Measurements from ENCODE around the gene FTO.

Gene FTO

DNA sequence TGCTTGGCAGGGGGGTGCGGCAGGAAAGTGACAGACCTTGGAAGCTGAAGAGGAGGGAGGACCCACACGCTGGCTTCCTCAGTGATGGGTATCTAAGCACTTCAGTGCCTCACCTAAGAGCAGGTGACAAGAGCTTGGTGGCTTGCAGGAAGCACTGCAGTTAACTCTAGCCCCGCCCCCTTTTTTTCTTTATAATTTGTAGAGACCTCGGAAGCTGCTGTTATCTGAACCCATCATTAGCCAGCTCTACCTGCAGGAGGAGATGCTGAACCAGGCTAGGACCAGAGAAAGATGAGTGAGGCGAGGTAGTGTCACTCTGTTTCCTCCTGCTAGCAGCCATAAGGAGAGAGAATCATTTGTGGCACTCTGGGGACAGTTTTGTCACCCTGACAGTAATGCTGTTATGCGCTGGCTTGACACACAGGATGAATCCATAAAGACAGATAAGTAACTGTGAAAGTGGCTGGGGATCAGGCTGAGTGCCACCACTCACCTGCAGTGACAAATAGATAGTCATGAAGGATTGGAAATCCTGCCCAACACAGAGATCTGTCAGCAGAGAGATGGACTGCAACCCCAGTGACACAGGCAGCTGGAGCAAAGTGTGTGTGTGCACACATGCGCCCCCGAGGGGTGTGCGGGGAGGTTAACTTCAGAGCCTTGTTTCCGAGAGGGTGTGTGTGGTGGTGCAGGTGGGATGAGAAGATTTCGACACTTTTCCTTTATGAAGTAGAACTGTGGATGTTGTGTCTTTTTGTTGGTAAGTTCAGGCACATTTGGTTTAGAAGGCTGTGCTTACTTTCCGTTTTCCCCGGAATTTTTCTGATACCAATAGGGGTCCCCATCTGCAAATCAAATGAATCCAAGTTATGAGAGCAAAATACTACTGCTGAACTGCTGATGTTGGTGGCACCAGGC, 358.7 kb downstream of the FTO start:
- no peak for DNase-seq

DNA sequence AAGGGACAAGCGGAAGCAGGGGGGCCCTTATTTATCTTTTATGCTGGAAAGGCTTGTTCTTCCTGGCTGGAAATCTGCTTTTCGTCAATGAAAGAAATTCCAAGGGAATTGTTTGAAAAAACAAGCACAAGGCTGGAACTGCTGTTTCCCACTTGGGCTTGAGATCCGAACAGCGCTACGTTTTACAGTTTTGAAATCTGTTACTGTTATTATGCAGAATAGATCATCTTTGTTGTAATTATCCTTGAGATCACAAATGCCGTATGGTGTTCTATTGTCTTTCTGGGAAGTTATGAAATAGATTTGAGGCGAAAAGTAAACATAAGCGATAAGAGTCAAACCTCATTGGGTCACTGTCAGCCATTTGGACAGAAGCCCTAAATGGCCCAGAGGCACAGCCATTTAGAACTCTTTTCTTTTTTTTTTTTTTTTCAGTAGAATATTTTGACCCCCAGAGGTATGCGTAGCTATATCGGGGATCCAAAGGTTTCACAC, 359.4 kb downstream of the FTO start:
- DNase-seq: no peak

DNA sequence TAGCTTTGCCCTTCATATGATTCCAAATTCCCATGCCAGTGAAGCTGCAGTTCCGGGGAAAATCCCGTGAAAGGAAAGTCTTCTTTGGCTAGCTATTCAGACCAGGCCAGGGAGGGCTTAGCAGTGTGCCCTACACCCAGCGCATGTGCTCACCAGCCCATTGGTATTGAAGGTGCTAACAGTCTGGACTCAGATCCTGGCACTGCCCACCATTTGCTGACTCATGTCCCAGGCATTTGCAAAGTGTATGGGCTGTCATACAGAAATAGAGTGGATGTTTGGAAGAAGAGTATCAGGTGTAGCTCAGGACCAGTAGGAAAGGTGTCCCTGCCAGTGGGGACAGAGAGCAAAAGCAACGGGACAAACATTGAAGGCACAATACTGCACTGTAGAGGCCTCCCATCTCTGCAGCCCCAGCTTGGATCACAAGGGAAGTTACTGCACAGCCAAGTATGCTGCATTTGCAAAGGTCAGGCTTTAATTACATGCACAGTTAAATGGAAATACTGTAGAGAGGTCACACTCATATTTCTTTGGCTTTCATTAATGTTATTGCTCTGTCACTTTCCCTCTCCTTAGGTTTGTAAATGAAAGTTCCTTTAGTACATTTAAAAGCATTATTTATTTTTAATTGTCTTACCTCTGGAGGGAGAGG, 362.6 kb downstream of the FTO start:
- no peak for DNase-seq

DNA sequence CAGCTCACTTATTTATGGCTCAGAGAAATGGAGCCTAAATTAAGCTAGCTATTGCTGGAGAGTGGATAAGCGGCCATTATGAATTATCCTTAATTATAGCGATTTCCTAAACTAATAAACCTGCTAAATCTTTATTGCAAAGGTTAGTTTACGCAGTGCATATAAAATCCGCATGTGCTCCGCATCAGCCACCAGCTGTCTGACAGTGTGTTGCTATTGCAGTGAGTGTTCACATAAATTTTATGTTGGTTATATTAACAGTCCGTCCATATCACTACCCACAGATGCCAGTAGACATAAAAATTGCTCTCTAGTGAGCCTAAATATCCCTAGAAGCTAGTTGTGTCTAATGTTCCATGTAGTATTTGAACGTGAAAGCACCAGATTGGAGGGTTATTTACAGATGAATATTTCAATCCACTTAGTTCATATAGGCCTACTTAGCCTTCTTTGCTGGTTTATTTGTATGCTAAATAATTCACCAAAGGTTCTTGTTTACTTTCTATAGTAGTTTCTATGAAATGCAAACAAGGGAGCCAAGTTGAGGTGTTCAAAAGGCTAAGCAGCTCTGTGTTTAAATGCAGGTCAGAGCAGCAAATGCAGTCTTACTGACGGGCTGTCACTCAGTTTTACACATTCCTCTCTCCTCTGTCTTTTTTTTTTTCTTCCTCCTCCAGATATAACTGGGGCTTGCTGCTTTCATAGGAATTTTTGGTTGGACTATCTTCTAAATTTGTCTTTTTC, 363.5 kb downstream of the FTO start:
- no peak for DNase-seq

DNA sequence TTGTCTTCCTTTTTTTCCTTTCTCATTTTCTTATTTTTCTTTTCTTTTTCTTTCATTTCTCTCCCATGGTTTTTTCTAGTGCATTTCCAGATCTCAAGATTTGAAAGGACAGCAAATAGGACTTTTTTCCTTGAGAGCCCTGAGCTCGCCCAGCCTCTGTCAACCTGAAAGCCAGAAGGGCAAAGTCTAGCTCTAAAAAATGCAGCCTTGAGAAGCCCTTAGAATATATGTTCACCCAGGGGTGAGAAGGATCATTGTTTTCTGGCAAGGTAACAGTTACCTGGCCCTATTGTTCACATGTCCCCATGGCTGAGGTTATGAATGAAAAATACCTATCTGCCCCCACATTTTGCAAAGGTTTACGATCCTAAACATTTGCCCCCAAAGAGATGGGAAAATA, 364.3 kb downstream of the FTO start:
- no peak for DNase-seq

DNA sequence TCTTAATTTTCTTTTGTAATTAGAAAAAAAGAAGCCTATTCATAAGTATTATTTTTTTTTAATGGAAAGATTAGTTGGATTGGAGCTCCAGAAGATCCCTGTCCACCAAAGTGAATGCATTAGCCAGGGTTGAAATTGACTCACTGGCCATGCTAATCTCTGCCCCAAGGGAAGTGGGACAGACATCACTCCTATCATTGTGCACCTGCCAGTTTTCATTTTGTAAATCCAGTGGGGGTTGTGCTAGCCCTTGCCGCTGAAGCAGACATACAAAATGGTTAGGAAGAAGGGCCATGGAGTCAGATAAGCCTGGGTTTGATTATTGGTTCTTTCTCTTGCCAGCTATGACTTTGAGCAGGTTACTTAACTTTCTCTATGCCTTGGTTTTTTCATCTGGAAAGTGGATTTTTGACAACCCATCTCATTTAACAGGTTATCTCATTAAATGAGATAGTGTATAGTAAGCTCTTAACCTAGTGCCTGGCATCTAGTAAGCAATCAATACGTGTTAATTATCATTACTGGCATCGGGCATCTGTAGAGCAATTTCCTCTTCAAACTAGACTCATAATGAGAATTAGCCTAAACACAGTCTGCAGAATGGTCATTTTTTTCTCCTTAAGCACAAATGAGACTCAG, 365.8 kb downstream of the FTO start:
- no peak for DNase-seq

DNA sequence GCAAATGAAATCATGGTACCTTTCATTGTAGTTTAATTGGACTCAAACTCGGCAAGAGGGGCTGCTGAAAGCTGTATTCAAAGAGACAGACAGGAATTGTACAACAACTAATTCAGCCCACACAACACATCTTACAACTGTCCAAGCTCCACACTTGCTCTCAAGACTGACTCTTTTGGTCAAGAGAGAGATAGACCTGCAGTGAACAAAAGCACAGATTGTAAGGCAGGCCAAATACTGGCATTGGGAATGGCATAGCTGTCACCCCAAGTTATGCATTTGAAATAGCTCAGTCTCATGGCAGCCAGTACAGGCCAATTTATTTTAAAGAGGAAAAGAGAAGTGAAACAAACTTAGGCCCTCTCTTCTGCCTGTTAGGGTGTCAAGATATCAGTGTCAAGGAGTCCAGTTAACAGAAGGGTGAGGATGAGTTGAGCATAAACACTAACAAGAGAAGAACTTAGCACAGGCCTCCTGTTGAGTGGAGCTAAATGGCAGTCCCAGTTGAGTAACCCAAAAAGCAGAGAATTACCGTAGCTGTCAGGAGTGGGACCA, 366.9 kb downstream of the FTO start:
- no peak for DNase-seq

DNA sequence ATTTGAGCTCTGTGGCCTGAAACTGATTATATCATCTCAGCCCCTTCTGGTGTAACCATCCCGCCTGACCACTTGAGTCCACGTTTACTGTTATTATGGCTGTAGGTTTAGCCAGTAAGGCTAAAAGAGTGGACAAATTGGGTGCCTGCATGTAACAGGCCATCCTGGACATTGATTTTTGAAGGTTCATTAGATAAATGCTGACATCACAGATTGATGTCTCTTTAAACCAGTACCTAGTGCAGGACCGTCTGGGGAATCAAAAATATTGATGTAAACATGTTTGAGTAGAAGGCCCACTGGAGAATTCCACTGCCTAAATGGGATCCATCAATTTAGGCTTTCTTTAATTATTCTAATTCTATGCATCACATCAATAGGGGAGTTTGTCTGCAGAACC, 367.6 kb downstream of the FTO start:
- no peak for DNase-seq

DNA sequence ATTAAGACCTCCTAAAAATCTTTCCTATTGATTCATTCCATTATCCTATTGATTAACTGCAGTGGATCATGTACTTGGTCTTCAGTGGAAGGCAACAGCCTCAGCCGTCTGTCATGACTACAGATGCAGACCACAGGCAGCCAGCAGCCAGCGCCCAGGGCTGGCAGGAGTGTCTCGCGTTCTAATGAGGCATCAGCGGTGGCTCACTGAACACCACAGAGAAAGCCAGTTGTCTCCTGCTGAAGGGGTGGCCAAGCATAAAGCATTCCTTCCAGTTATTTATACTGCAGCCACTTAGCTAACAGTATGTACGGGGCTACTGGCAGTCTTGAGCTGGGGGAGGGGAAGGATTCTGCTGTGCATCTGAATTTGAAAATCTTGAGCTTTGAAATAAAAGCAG, 368.3 kb downstream of the FTO start:
- DNase-seq: peak; percentile 3

DNA sequence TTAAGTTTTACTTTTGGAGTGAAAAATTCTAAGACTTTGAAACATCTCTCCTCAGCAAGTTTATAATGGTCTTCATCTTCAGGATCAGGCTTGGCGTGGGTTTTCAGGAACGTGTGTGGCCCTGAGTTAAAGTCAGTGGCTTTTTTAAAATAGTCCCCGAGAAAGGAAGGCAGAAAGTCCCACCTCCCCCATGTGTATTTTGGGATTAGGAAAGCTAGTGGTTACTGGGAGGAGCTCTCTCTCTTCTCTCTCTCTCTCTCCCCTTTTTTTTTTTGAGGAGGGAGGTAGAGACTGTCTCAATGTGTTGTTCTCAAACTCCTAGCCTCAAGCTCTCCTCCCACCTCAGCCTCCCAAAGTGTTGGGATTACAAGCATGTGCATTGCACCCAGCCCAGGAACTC, 369.4 kb downstream of the FTO start:
- no peak for DNase-seq

DNA sequence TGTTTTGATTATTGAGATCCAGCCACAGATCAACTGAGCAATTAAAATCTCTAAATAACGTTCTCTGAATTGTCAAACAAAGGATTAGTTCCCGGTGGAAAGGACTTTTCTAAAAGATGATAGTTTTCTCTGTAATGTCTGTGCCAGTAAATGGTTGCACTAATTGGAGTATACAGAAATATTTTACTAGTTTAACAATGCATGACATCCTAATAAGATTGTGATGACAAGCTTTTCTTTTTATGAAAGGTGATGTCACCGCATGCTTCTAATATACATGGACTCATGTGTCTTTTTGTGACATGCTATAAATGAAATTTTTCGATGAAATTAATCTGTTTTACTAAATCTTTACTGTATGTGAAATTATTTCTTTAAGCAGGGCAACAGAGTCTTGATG, 371.5 kb downstream of the FTO start:
- no peak for DNase-seq

DNA sequence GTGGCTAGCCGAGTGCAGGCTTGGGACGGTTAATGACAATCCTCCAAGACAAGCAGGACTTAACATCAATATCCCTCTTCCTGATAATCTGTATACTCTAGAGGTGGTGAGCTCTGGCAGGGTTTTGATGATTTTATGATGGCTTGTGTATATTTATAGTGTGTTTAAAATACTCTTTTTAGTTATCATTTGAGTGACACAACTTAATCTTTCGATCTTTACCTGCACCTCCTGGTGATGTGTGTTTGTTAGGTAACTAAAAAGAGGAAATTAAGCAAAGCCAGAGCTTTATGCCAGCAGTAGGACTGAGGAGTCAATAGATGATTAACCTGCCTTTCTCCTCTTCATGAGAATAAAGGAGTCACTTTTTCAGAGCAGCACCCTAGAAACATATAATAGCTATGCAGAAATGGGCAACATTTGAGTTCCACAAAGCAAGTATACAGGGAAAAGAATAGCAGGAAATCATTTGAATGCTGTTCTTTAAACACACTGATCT, 372.1 kb downstream of the FTO start:
- no peak for DNase-seq

DNA sequence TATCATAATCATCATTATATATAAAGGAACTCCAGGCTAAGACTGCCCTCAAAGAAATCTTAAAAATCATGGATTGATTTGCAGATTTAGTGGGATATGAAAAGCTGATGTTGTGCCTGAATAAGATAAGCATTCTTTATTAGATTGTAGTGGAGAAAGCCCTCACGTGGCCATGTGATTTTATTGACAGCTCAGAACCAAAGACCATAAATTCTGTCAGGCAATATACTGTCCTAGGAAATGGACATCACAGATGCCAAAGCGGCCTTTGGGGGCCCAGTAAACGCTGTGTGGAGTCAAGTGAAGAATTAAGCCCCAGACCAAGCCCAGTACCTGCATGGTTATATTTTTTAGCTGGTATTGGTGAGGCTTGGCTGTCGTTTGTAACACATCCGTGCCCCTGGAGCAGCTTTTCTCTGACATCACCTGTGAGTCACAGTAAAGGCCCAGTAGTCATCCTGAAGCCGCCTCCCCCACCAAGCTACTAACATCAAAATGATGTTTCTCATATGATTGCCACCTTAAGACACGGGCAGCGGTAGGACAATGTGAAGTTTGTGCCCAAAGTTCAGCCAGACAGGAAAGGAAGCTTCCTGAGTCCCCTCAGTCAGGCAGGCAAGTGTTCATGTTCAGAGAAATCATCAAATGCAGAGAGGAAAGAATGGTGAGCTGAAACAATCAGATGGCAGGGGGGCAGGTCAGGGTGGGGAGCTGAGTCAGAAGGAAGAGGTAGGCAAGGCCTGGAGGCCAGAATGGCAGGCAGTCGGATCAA, 373.3 kb downstream of the FTO start:
- no peak for DNase-seq

DNA sequence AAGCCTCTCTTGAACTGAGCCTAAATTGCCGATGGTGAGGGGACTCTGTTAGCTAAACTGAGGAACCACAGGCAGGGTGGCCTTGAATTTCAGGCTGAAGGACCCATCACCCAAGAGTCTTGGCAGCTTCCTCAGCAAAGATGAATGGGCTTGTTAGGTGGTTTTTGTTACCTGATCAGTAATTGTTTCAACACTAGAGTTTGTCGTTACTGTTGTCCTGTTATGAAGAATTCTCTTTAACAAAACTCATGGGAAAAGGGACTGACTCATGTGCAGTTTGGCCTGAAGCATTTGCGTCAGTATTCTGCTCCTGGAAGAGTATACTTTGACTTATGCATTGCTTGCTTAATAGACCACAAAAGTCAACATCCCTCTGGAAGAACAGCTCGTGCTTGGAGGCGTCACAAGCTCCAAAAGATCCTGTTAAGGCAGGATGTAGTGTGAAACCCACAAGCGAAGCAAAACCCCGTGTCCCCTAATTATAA, 376.6 kb downstream of the FTO start:
- no peak for DNase-seq

DNA sequence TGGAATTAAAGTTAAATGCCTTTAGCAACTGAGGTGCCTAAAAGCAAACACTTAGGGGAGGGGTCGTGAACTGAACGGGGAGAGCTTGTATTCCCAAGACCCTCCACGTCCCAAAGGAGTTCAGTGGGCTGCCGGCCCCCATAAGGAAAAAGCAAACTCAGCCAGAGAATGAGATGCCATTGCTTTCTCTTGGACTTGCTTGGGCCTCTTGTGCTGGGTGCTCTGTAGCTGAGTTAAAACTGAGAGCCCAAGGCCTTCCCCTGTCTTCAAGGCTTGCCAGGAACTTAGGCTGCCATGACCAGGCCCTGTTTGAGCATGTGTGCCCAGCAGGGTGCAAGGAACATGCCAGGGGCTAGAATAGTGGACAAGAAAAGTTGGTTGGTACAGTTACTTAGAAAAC, 382.8 kb downstream of the FTO start:
- DNase-seq: no peak

DNA sequence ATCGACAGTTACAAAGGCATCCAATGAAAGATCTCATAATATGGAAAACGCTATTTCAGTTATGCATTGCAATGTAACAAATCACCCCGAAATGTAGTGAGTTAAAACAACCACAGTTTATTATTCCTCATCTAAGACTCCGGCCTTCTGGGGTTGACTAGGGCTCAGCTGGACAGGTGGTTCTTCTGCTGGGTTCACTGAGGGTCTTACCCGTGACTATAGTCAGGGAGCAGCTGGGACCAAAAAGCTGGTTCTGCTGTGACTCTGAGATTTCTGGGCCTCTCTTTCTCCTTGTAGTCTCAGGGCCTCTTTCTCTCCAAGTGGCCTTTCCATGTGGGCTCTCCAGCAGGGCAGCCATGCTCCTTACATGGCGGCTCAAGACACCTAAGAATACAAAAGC, 386.6 kb downstream of the FTO start:
- no peak for DNase-seq

DNA sequence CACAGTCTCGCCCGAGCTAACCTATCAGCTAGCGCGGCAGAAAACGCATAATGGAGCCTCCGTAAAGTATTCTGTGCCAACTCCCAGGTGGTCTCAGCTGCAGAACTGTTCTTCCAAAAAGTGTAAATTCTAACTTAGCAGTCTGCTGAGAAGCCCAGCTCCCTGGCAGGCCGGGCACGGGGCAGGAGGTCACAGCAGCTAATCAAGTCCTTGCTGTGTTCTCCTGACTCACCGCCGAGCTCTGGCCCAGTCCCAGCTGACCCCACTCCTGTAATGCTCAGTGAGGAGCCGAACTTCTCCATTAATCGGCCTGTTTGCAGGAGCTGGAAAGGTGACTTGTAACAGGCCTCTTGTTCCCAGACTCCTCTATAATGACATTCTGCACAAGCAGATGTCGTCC, 389.3 kb downstream of the FTO start:
- DNase-seq: no peak

DNA sequence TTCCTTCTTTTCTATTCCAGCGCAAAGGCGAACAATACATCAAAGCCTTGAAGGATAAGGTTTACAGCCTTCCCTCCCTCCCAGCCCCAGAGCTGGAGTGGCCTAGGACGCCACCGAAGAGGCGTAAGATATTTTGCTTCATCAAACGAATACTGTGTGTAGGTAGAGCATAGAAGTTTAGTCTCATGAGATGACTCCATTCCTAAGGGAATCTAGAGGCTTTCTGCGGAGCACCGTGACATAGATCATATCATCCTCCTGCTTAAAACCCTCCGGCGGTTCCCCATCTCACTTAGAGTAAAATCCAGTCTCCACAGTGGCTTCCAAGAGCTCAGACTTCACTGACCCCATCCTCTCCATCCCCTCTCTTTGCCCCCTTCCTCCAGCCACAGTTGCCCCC, 390.7 kb downstream of the FTO start:
- no peak for DNase-seq

DNA sequence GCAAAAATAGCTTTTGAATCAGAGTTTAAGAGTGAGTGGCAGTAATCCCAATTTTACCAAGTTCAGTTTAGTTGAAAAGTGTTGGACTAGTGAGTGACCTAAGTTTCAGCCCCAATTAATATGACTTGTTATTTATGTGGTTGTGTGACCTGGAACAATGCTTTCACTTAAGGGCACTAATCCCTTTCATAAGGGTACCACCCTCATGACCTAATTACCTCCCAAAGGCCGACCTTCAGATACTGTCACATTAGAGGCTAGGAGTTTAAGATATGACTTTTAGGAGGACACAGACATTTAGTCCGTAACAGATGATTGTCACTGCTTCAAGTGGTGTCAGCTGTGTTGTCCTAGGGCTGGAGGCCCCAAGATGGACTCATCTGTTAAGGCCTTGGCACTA, 392.7 kb downstream of the FTO start:
- no peak for DNase-seq

DNA sequence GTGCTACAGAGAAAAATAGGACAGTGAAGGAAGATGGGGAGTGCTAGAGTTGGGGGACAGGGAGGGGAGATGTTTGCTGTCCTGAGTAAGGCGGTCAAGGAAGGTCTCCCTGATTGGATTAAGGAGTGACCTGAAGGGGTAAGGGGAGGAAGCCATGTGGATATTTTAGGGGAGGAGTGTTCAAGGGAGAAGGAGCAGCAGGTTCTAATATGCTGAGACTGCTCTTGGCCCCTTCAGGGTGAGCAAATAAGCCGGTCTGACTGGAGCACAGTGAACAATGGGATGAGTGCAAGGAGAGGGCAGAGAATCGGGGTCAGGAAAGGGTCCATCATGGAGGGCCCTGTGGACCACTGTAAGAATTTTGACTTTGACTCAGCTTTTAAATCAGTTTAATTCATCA, 393.8 kb downstream of the FTO start:
- DNase-seq: no peak

DNA sequence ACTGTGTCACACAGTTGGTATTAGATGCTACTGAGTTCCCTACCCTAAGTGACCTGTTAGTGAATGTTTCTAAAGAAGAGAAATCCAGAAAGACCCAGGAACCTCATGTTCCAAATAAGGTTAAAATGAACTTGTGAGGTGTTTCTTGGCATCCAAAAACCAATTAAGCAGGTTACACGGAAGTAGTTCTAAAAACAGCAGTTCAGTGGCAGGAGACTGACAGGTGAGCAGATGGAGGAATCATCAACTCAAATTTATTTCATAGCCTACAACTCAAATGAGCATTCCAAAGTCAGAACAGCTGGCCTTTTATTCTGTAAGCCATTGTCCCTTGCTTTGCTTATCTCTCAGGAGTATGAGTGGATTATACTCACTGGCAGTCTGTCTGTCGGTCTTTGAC, 394.3 kb downstream of the FTO start:
- peak; percentile 24 for DNase-seq

DNA sequence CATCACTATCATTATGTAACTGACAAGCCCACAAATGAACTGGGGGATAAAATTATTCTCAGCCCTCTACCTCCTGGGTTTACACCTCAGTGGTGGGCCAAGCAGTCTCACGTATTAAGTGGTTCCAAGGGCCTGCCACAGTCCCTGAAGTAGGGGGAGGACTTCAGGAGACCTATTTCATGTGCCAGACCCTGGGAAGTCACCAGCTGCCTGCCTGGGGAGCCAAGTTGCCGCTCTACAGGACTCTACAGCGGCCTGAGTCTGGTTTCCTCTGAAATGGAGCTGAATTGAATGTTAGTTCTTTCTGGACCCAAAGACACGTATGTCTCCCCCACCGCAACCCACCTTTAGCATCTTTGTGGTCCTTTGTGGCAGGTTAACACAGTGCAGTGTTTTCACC, 395.7 kb downstream of the FTO start:
- DNase-seq: no peak
